HG03460 (cell line): ENCODE results near the gene APRT.

Experiments
- ATAC-seq: cut with Tn5 transposase; IDR thresholded peaks from one replicate; pipeline ENCODE4 v1.9.1; 2021; ENCODE audit not compliant: unreplicated experiment

The APRT gene, protein sequence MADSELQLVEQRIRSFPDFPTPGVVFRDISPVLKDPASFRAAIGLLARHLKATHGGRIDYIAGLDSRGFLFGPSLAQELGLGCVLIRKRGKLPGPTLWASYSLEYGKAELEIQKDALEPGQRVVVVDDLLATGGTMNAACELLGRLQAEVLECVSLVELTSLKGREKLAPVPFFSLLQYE

DNA sequence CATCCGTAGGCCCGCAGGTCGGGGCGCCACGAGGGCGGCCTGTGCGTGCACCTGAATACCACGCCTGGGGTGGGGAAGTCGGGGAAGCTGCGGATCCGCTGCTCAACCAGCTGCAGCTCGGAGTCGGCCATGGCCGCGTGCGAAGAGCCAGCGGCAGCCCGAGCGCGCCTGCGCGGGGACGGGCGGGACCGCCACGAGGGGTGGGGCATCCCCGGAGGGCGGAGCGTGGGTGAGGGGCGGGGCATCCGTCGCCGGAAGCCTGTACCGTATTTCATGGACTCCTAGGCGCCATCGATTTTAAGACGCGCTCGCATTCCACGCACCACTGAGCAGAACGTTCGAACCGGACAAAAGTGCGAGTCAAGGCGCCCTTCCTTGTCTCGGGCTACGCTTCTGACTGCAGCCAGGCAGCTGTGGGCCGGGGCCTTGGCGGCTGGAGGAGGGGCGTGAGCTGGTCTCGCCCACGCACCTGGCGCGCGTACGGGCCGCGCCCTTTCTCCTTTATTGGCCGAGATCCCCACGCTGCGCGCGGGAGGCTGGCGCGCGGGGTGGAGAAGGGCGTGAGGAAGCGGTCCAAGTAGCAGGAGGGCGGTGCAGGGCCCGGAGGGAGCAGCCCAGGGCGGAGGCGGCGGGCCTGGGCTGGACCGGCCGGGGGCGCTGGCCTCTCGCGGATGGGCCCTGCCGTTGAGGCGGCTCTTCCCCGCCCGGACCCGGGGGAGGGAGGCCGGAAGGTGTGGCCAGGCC lies at the start of gene APRT:
TSS of gene APRT (minus strand) at position 160 of the 744 bp plus-strand sequence. CDS start at position 131, 29 bp downstream.
- ATAC-seq, result peak; percentile 59

DNA sequence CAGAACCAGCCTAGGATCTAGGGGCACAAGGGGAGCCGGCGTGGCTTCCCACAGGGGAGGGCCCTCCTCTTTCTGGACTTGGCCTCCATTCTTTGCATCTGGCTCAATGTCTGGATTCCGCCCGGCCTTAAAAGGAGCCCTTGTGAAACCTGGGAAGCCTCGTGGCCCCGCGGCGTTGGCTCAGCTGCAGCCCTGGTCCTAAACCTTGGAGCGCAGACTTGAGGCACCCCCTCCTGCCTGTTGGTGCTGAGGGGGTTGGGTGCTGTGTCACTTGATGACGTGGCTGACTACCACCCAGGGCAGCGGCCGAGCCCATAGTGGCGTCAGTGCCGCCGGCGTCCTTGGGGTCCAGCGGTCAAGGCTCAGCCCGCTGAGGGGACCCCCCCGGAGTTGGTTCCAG lies 49.6 kb upstream of the APRT start:
- no peak for ATAC-seq

GRCh38 chr16:88859381-88860091 lies 47.8 kb upstream of the APRT start:
- ATAC-seq, result no peak

DNA sequence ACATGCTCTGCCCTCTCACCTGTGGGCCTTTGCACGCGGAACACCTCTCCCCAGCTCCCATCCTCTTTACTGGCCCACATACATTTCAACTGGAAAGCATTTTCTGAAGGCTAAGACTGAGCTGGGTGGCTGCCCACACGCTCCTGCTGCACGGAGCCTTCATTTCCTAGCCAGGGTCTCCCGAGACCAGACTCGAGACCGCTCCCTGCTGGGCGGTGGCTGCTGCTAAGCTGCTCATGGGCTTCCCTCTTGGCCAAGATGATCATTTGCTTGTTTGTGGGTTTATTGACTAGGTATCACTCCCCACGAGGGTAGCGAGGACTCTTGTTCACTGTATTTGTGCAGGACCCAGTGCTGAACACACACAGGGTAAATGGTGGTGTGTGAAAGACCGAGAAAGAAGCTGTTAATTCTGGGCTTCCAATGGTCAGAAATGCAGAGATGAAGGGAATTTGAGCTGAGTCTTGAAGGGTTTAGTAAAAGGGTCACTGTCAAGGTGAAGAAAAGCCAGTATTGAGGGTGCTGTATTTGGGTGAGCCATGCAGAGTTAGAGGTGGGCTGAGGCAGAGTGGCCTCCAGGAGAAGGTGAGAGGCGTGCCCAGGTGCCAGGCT lies 46.1 kb upstream of the APRT start:
- no peak for ATAC-seq

DNA sequence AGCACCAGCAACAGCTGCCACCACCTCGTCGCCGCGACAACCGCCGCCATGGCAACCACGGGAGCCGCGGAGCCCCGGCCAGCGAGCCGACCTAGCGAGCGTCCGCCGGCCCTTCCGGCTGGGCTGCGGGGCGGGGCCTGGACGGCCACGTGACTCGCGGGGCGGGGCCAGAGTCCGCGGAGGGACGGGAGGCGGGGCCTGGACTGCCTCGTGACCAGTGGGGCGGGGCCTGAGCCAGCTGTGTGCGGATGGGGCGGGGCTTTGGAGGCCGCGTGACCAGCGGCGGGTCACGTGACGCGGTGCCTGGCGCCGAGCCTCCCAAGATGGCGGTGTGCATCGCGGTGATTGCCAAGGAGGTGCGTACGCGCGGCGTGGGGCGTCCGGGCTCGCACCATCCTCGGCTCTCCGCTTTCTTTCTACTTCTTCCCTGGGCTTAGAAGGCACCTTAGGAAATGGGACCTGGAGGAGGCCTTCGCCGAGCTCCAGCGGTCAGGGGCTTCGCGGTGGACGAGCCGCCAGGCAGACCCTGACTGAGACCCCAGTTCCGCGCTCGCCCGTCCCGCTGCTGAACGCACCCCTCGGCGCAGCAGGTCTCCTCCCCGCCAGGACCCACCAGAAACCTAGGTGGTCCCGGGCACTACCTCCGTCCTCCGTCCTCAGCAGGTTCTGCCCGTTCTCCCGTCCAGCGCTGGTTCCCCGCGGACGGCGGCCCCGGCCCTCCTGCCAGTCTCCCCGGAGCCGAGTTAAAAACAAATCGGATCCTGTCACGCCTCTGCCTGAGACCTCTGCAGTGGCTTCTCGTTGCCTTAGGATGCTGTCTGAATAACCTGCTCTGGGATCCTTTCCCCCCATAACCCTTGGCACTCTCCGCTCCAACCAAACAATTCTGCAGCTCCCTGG lies 45.4 kb upstream of the APRT start, which contains the start of the genes GALNS and TRAPPC2L:
TSS of gene GALNS (minus strand) at position 120 of the 900 bp plus-strand sequence. CDS start at position 50, 70 bp downstream.
TSS of gene TRAPPC2L (plus strand) at position 300 of the 900 bp plus-strand sequence. CDS start at position 324, 24 bp downstream.
- ATAC-seq, result peak; percentile 70

DNA sequence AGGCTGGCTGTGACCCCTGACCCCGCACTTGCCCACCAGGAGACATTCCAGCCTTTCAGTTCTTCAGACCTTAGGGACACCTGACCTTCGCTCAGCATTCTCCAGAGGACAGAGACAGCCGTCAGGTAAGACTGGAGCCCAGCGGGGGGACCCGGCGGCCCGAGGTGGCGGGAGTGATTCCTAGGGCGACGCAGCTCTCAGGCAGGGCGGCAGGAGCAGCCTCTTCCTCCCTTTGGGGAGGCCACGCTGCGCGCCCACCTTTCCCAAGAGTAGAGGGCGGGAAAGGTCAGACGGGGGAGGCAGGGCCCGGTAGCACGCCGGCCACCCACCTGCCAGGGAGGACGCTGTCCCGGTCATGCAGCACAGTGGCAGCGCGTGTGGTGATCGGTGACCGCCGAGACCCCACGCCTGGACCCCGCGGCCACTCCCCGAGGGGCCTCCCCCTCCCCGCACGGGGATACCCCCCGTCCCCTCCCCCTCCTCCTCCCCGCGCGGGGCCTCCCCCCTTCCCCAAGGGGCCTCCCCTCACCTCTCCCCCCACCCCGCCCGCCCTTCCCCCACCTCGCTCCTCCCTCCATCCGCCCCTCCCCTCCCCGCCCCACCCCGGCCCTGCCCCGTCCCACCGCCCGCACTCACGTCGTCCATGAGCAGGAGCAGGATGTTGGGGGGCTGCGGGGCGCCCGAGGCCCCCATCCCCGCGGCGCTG lies 44.5 kb upstream of the APRT start:
- ATAC-seq, result no peak

DNA sequence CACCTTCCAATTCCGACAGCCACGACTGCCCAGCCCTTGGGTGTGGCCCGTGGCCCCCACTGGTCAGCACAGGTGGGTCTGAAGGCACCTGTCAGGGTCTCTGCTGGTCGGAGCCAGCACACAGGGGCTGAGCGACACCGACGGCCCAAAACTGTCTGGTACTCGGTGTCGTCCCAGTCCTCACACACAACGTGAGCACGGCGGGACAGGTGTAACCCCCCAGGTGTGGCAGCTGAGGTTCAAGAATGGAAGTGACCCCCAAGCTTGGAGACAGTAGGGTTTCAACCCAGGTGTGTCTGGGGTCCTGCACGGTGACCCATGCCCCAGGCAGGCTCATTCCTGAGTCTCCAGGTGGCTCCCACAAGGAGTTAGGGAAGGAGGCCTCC lies 44.0 kb upstream of the APRT start:
- ATAC-seq, result no peak

DNA sequence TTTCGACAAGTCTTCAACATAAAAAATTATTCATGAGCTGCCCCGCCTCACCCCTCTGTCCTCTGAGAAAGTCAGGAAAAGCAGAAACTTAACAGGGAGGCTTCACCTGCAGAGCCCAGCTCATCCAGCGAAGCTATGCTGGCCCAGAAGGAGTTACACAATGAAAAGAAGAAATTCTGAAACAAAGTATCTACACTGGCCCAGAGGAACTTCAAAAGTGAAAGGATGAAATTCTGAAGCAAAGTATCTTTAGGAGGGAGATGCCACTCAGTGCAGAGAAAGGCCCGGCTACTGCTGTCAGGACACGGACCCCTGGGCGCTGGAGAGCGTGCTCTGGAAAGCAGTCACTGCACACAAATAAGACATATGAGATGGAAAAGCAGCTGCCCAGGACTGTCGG lies 43.4 kb upstream of the APRT start:
- no peak for ATAC-seq

- no peak for ATAC-seq
These were observed 42.8 kb upstream of the APRT start for GRCh38 chr16:88854306-88855111.

GRCh38 chr16:88853325-88853941 lies 41.7 kb upstream of the APRT start:
- ATAC-seq, result no peak

DNA sequence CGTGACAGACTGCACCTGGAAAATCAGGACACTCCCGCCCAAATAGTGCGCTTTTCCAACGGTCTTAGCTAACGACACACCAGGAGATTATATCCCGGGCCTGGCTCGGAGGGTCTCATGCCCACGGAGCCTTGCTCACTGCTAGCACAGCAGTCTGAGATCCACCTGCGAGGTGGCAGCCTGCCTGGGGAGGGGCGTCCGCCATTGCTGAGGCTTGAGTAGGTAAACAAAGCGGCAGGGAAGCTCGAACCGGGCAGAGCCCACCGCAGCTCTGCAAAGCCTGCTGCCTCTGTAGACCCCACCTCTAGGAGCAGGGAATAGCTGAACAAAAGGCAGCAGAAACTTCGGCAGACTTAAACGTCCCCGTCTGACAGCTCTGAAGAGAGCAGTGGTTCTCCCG lies 39.9 kb upstream of the APRT start:
- no peak for ATAC-seq

GRCh38 chr16:88850531-88851199 lies 38.9 kb upstream of the APRT start:
- no peak for ATAC-seq

GRCh38 chr16:88848557-88848956 lies 36.8 kb upstream of the APRT start:
- no peak for ATAC-seq

- no peak for ATAC-seq
These were observed 35.9 kb upstream of the APRT start for GRCh38 chr16:88847654-88848053.

DNA sequence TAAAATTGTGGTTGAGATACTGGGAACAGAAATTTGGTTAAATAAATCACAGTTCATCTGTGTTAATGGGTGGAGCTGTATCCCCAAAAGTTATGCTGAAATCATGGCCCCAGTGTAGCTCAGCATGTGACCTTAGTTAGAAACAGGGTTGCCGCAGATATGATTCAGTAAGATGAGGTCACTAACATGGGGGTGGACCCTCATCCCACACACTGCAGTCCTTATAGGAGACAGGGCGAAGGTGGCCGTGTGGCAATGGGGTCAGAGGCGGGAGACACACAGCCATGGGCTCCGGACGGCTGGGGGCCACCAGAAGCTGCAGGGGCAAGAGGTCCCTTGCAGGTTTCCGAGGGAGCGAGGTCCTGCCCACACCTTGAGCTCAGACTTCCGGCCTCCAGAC lies 34.4 kb upstream of the APRT start:
- ATAC-seq, result no peak

DNA sequence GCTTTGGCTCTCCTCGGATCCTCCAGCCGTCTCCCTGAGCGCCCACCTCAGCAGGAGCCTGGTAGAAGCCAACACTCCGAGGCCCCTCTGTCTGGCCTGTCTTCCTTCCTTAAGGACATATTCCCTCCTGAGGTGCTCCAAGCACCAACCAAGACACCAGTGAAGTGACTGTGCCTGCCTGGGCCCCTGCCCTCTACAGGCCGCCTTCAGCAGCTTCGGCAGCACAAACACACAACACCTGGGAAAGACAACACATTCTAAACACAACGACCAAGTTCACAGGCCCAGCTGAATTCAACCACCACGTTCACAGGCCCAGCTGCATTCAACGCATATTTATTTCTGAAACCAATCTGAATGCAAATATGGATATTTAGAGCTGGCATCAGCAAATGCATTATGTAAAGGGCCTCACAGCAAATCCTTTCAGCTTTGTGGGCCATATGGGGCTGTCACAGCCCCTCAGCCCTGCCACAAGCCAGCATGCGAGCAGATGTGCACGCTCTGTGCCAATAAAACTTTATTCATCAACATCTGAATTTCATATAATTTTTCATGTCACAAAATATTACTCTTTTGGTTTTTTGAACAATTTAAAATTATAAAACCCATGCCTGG lies 32.8 kb upstream of the APRT start:
- ATAC-seq, result no peak

DNA sequence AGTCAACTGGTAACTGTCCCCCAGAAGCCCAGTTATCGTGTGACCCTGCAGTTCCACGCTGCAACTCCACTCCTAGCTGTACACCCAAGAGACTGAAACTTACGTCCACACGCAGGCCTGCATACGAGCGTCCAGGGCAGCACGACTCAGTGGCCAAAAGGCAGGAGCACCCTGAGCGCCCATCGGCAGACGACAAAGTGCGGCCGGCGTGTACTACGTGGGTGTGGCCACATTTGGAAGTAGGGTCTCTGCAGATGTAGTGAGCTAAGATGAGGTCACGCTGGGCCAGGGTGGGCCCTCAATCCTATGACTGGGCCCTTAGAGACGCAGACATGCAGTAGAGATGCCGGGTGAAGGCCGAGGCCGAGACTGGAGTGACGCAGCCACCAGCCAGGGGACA lies 31.5 kb upstream of the APRT start:
- ATAC-seq, result no peak

- no peak for ATAC-seq
These were observed 31.1 kb upstream of the APRT start for GRCh38 chr16:88842806-88843205.
